ENCODE measurements around the gene LHFPL6. TPM values are rescaled to one million over a fixed set of nuclear protein-coding genes. Genes with fewer than 3 reads are reported as not detected.

Gene LHFPL6
- total RNA-seq, 1 experiment from 2014 or later, result 3.1 TPM

DNA sequence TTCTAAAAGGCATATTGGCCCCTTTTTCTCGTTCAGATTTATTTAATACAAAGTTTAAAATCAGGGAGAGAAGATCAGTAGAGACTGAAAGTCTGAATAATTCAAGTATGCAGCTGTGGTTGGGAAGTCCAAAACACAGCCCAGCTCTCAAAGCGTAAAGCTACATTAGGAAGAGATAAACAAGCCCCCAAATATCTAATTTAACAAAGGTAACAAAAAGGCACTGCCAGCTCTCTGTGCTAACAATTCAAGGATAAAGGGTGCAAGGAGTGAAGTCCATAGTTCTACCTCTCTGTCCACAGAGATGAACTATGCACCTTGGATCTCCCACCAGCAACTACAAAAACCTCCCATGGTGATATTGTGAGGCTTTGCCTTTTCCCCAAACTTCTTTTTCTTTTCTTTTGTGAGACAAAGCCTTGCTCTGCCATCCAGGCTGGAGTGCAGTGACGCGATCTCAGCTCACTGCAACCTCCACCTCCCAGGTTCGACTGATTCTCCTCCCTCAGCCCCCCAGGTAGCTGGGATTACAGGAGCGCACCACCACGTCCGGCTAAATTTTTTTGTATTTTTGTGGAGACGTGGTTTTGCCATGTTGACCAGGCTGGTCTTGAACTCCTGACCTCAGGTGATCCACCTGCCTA lies 104.4 kb downstream of the LHFPL6 start:
- no peak for DNase-seq (ENCODE audit: low read depth)
- in situ Hi-C loops (cut with HindIII; ENCODE audit: low pct_unique_long_range_greater_than_20kb, low sequenced_read_pairs), result no loop called here

GRCh38 chr13:39496506-39496905 lies 106.5 kb downstream of the LHFPL6 start:
- in situ Hi-C loops (cut with HindIII; ENCODE audit: low pct_unique_long_range_greater_than_20kb, low sequenced_read_pairs), result no loop called here
- DNase-seq (ENCODE audit: low read depth), result no peak

DNA sequence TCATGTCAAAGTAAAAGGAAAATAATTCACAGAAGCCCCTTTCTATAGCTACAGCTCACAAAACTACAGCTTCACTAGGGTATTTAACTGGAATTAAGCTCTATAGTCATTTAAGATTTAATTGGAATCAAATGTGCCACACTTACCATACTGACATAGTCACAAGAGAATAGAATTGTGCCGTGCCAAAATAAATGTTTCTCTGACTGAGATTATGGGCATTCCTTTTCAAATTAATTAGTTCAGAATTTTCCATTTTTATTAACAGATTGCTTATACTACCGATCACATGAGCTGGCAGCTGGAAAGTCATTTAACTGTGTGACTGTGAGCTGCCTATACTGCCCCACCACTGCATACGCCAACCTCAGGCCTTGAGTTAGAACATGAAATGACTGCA lies 108.4 kb downstream of the LHFPL6 start:
- in situ Hi-C loops (cut with HindIII; ENCODE audit: low pct_unique_long_range_greater_than_20kb, low sequenced_read_pairs), result no loop called here
- DNase-seq (ENCODE audit: low read depth), result no peak

- DNase-seq (ENCODE audit: low read depth), result no peak
- in situ Hi-C loops (cut with HindIII; ENCODE audit: low pct_unique_long_range_greater_than_20kb, low sequenced_read_pairs), result no loop called here
These were observed 109.0 kb downstream of the LHFPL6 start for GRCh38 chr13:39494006-39494405.

- no peak for DNase-seq (ENCODE audit: low read depth)
- in situ Hi-C loops (cut with HindIII; ENCODE audit: low pct_unique_long_range_greater_than_20kb, low sequenced_read_pairs), result no loop called here
These were observed 112.9 kb downstream of the LHFPL6 start for GRCh38 chr13:39490136-39490535.

GRCh38 chr13:39486758-39487157 lies 116.2 kb downstream of the LHFPL6 start:
- no peak for DNase-seq (ENCODE audit: low read depth)
- in situ Hi-C loops (cut with HindIII; ENCODE audit: low pct_unique_long_range_greater_than_20kb, low sequenced_read_pairs), result no loop called here

DNA sequence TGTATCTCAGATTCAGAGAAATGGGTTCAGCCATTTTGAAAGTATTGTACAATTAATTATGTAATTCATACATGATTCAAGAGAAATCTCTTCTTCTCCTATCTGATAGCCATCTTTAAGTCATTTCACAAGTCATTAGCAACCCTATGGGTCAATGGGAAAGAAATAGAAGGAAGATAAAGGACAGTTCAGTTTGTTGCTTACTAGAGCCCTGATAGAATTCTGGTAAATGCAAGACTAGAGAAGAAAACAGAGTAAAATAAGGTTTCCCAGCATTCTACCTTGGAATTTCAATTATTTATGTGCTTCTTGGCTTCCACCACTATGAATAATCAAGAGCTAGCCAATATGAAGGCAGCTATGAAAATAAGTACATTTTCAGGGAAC lies 117.7 kb downstream of the LHFPL6 start:
- in situ Hi-C loops (cut with HindIII; ENCODE audit: low pct_unique_long_range_greater_than_20kb, low sequenced_read_pairs), result no loop called here
- DNase-seq (ENCODE audit: low read depth), result no peak

- no peak for DNase-seq (ENCODE audit: low read depth)
These were observed 118.3 kb downstream of the LHFPL6 start for GRCh38 chr13:39484506-39485313.

GRCh38 chr13:39483326-39483725 lies 119.7 kb downstream of the LHFPL6 start:
- DNase-seq (ENCODE audit: low read depth), result no peak
- in situ Hi-C loops (cut with HindIII; ENCODE audit: low pct_unique_long_range_greater_than_20kb, low sequenced_read_pairs), result no loop called here

More at GRCh38 chr13:39484506-39485313, 118.3 kb downstream of the LHFPL6 start:
- in situ Hi-C loops (cut with HindIII; ENCODE audit: low pct_unique_long_range_greater_than_20kb, low sequenced_read_pairs), result no loop called here

DNA sequence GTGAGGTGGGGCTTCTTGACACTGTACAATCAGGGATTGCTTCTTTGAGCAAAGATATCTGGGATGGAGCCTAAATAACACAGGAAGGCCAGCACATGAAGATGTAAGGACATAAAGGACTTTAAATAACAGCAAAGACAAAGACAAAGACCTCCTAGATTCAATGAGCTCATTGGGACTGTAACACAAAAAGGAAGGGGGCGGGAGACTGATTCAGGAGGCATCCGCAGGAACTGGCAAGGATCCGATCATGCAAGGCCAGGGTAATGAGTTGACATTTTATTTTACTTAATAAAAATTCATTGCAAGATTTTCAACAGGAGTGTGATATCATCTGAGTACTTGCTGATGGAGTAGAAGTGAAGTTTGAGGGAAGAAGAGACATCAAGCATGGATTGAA lies 121.5 kb downstream of the LHFPL6 start:
- DNase-seq (ENCODE audit: low read depth), result no peak
- in situ Hi-C loops (cut with HindIII; ENCODE audit: low pct_unique_long_range_greater_than_20kb, low sequenced_read_pairs), result no loop called here

- in situ Hi-C loops (cut with HindIII; ENCODE audit: low pct_unique_long_range_greater_than_20kb, low sequenced_read_pairs), result no loop called here
These were observed 128.4 kb downstream of the LHFPL6 start for GRCh38 chr13:39474600-39474999.

DNA sequence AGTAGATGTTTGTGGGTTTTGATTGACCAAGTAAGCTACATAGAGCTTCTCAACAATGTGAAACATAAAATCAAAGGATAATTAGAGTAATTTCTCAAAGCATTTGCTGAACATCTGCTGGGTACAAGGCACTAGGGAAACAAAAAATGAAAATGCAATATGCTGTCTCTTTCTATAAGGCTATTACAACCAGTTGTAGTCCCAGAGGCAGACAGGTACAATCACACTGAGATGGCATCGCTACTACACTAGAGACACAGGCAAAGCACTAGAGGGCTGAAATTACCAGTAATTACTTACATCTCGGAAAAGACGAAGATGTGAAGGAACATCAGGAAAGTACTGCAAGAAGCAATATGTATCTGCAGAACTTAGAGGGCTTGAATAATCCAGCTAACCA lies 133.3 kb downstream of the LHFPL6 start:
- DNase-seq (ENCODE audit: low read depth), result no peak
- in situ Hi-C loops (cut with HindIII; ENCODE audit: low pct_unique_long_range_greater_than_20kb, low sequenced_read_pairs), result no loop called here

More at GRCh38 chr13:39474600-39474999, 128.4 kb downstream of the LHFPL6 start:
- DNase-seq (ENCODE audit: low read depth), result no peak

DNA sequence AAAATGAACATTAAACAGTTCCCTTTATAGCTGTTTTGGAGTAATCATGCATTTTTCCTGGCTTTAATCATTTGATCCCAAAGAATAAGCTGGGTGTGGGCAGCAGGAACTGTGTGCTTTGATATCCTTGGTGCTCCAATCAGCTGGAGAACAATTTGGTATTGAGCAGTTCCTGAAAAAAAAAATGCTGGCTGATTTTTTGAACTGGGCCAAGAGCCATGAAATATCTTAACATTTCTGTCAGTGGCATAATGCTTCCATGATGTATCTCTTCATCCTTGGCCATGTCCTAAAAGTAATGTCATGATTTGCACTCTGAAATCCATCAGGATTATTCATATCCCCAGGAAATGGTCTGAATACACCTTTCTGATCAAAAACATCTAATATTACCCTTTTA lies 134.7 kb downstream of the LHFPL6 start:
- in situ Hi-C loops (cut with HindIII; ENCODE audit: low pct_unique_long_range_greater_than_20kb, low sequenced_read_pairs), result no loop called here
- no peak for DNase-seq (ENCODE audit: low read depth)

DNA sequence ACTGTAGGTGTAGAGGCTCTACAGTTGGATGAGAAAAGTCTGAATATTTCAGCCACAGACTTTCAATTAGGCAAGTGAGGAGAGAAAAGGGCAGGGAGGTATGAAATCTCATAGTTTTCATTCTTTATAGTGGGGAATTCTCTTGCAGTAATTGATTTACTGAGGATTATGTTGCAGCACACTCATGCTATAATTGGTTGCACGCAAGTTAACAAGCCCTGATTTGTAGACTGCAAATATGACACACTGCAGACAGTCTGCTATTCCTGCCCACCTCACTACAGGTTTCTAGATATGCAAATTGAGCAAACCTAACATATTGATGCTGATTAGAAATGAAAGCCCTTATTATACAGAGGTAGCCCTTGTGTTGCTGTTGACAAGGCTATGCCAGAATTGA lies 139.4 kb downstream of the LHFPL6 start:
- in situ Hi-C loops (cut with HindIII; ENCODE audit: low pct_unique_long_range_greater_than_20kb, low sequenced_read_pairs), result no loop called here
- no peak for DNase-seq (ENCODE audit: low read depth)

- DNase-seq (ENCODE audit: low read depth), result no peak
- in situ Hi-C loops (cut with HindIII; ENCODE audit: low pct_unique_long_range_greater_than_20kb, low sequenced_read_pairs), result no loop called here
These were observed 140.1 kb downstream of the LHFPL6 start for GRCh38 chr13:39462906-39463305.

- DNase-seq (ENCODE audit: low read depth), result no peak
- in situ Hi-C loops (cut with HindIII; ENCODE audit: low pct_unique_long_range_greater_than_20kb, low sequenced_read_pairs), result no loop called here
These were observed 140.6 kb downstream of the LHFPL6 start for GRCh38 chr13:39462428-39462827.

GRCh38 chr13:39461685-39462266 lies 141.2 kb downstream of the LHFPL6 start:
- DNase-seq (ENCODE audit: low read depth), result no peak
- in situ Hi-C loops (cut with HindIII; ENCODE audit: low pct_unique_long_range_greater_than_20kb, low sequenced_read_pairs), result no loop called here

- DNase-seq (ENCODE audit: low read depth), result no peak
- in situ Hi-C loops (cut with HindIII; ENCODE audit: low pct_unique_long_range_greater_than_20kb, low sequenced_read_pairs), result no loop called here
These were observed 145.7 kb downstream of the LHFPL6 start for GRCh38 chr13:39457274-39457673.

- in situ Hi-C loops (cut with HindIII; ENCODE audit: low pct_unique_long_range_greater_than_20kb, low sequenced_read_pairs), result no loop called here
- DNase-seq (ENCODE audit: low read depth), result no peak
These were observed 147.3 kb downstream of the LHFPL6 start for GRCh38 chr13:39455521-39456175.
